Neural cell (in vitro differentiated cells): ENCODE data around the gene SLC9A1. TPM values are rescaled to one million over a fixed set of nuclear protein-coding genes. Genes with fewer than 3 reads are reported as not detected.

Source experiments
- H2AFZ ChIP-seq: fragments of 200-600, 300-800 bp; sonication (generic), shearing (Covaris generic); 2 replicates; pipeline ENCODE4 v1.6.0; 2014; ENCODE audit warnings: low read depth, mild to moderate bottlenecking, antibody characterized with exemption, low read length, moderate library complexity
- H3F3A ChIP-seq: fragments of 200-600 bp; shearing (Covaris generic); 2 replicates; pipeline ENCODE4 v1.6.1; 2016; ENCODE audit warnings: mild to moderate bottlenecking, moderate library complexity, mixed read lengths, antibody characterized with exemption, low read length; ENCODE audit not compliant: insufficient read depth, poor library complexity, severe bottlenecking
- H3K27ac ChIP-seq: fragments of 200-600, 300-800 bp; sonication (generic), shearing (Covaris generic); 2 replicates; pipeline ENCODE4 v1.5.1; 2014; ENCODE audit warnings: mild to moderate bottlenecking, low read length, moderate library complexity
- H3K27me3 ChIP-seq: fragments of 300-800, 200-600 bp; sonication (generic), shearing (Covaris generic); 2 replicates; pipeline ENCODE4 v1.6.0; 2014; ENCODE audit warnings: mild to moderate bottlenecking, low read depth, low read length, moderate library complexity; ENCODE audit not compliant: insufficient read depth
- H3K36me3 ChIP-seq: fragments of 300-800, 200-600 bp; sonication (generic), shearing (Covaris generic); 2 replicates; pipeline ENCODE4 v1.5.1; 2014; ENCODE audit warnings: mild to moderate bottlenecking, antibody characterized with exemption, low read length, moderate library complexity; ENCODE audit not compliant: insufficient read depth
- H3K4me2 ChIP-seq: fragments of 300-800, 200-600 bp; sonication (generic), shearing (Covaris generic); 2 replicates; pipeline ENCODE4 v1.6.0; 2014; ENCODE audit warnings: mild to moderate bottlenecking, low read length
- H3K4me3 ChIP-seq: fragments of 300-800, 200-600 bp; sonication (generic), shearing (Covaris generic); 2 replicates; pipeline ENCODE4 v1.5.1; 2014; ENCODE audit warnings: mild to moderate bottlenecking, low read length, moderate library complexity
- H3K79me2 ChIP-seq: fragments of 200-600 bp; shearing (Covaris generic); replicated peaks from 2 replicates; pipeline ENCODE4 v1.6.0; 2014; ENCODE audit warnings: mild to moderate bottlenecking, low read length, moderate library complexity; ENCODE audit not compliant: insufficient read depth
- H3K9ac ChIP-seq: fragments of 300-800, 200-600 bp; sonication (generic), shearing (Covaris generic); 2 replicates; pipeline ENCODE4 v1.6.1; 2016; ENCODE audit warnings: mild to moderate bottlenecking, low read length, mixed read lengths
- H3K9me2 ChIP-seq: fragments of 200-600 bp; shearing (Covaris generic); 2 replicates; pipeline ENCODE4 v1.6.1; 2016; ENCODE audit warnings: mild to moderate bottlenecking, low read length, mixed read lengths; ENCODE audit not compliant: insufficient read depth
- H3K9me3 ChIP-seq: fragments of 200-600, 300-800 bp; sonication (generic), shearing (Covaris generic); 2 replicates; pipeline ENCODE4 v1.6.1; 2016; ENCODE audit warnings: mild to moderate bottlenecking, mixed run types, low read length, moderate library complexity, mixed read lengths
- H4K20me1 ChIP-seq: fragments of 200-600 bp; shearing (Covaris generic); 2 replicates; pipeline ENCODE4 v1.6.1; 2016; ENCODE audit warnings: mild to moderate bottlenecking, mixed run types; ENCODE audit not compliant: insufficient read depth
- CTCF ChIP-seq: fragments of 450-650 bp; IDR thresholded peaks from 2 replicates; pipeline ENCODE4 v1.5.1; 2014; ENCODE audit warnings: antibody characterized with exemption, mild to moderate bottlenecking, moderate library complexity; ENCODE audit not compliant: poor library complexity, severe bottlenecking
- EP300 ChIP-seq: fragments of 450-650 bp; conservative IDR thresholded peaks from 2 replicates; pipeline ENCODE4 v1.6.1; 2014; ENCODE audit warnings: antibody characterized with exemption, mild to moderate bottlenecking, moderate library complexity; ENCODE audit not compliant: poor library complexity, severe bottlenecking
- EZH2 ChIP-seq: fragments of 200-600, 300-800 bp; shearing (Covaris generic), sonication (generic); IDR thresholded peaks from 2 replicates; pipeline ENCODE4 v1.6.1; 2014; ENCODE audit warnings: antibody characterized with exemption, low read length, borderline replicate concordance, mild to moderate bottlenecking; ENCODE audit not compliant: insufficient read depth, poor library complexity, severe bottlenecking
- MXI1 ChIP-seq: fragments of 450-650 bp; conservative IDR thresholded peaks from 2 replicates; pipeline ENCODE4 v1.6.1; 2014; ENCODE audit warnings: antibody characterized with exemption, mild to moderate bottlenecking; ENCODE audit not compliant: poor library complexity, severe bottlenecking
- POLR2AphosphoS5 ChIP-seq: IDR thresholded peaks from 2 replicates; pipeline ENCODE4 v1.6.1; 2012
- RAD21 ChIP-seq: fragments of 450-650 bp; conservative IDR thresholded peaks from 2 replicates; pipeline ENCODE4 v1.6.1; 2014; ENCODE audit warnings: antibody characterized with exemption, mild to moderate bottlenecking, moderate library complexity
- REST ChIP-seq: IDR thresholded peaks from 2 replicates; pipeline ENCODE4 v1.6.1; 2012; ENCODE audit warnings: borderline replicate concordance
- SMC3 ChIP-seq: fragments of 450-650 bp; conservative IDR thresholded peaks from 2 replicates; pipeline ENCODE4 v1.6.1; 2014; ENCODE audit warnings: antibody characterized with exemption, mild to moderate bottlenecking, moderate library complexity; ENCODE audit not compliant: poor library complexity
- TAF1 ChIP-seq: IDR thresholded peaks from 2 replicates; pipeline ENCODE4 v1.6.1; 2012; ENCODE audit warnings: low read depth
- polyA plus RNA-seq: library from polyadenylated mRNA; depleted of rRNA; stranded (reverse); fragments of >200 nt; gene quantifications from 2 replicates; pipeline ENCODE4 v1.2.3, GENCODE V29; 2014

The SLC9A1 gene
- polyA plus RNA-seq, 1 donor from 2014 or later = 1.5 TPM

- no peaks in the 10 kb centered on the region for H3K79me2 ChIP-seq
- no peak overlapping the region for H2AFZ ChIP-seq
- no peaks in the 10 kb centered on the region for H3K9me2 ChIP-seq
- no peak for TF ChIP-seq TAF1
- no peak for TF ChIP-seq REST
- TF ChIP-seq POLR2AphosphoS5 = no peak
- TF ChIP-seq SMC3 = no peak
- TF ChIP-seq EZH2 = no peak
- TF ChIP-seq RAD21 = no peak
- no peak for TF ChIP-seq EP300
- H4K20me1 ChIP-seq = no peaks in the 10 kb centered on the region
- H3K4me2 ChIP-seq = no peak overlapping the region
- no peaks in the 10 kb centered on the region for H3K36me3 ChIP-seq
- no peak overlapping the region for H3K27ac ChIP-seq
- no peaks in the 10 kb centered on the region for H3F3A ChIP-seq
- no peaks in the 10 kb centered on the region for H3K27me3 ChIP-seq
- no peak overlapping the region for H3K9ac ChIP-seq
- H3K9me3 ChIP-seq = no peaks in the 10 kb centered on the region
- H3K4me3 ChIP-seq = no peak overlapping the region
Observed at GRCh38 chr1:27074175-27074780, 80.6 kb downstream of the SLC9A1 start.

GRCh38 chr1:27071049-27071416, 83.9 kb downstream of the SLC9A1 start:
- Histone ChIP-seq H3K9me2 (no peaks in the 10 kb centered on the region), H3K9me3 (no peaks in the 10 kb centered on the region), H3K36me3 (no peaks in the 10 kb centered on the region), H3F3A (no peaks in the 10 kb centered on the region), H4K20me1 (no peaks in the 10 kb centered on the region), H3K4me2 (no peak overlapping the region), H3K27me3 (no peaks in the 10 kb centered on the region), H2AFZ (no peak overlapping the region), H3K27ac (peak overlapping the region; percentile 34), H3K79me2 (no peaks in the 10 kb centered on the region), H3K4me3 (no peak overlapping the region), H3K9ac (no peak overlapping the region)
- TF ChIP-seq EP300 (no peak), TAF1 (no peak), RAD21 (no peak), POLR2AphosphoS5 (no peak), CTCF (no peak), SMC3 (no peak), REST (no peak), MXI1 (no peak), EZH2 (no peak)
